H1 (cell line): ENCODE results near the gene MYPN. TPM values are rescaled to one million over a fixed set of nuclear protein-coding genes. Genes with fewer than 3 reads are reported as not detected.

Experiments used
- CTCF ChIA-PET: fragments of 300-600 bp; sonication (Branson Sonifier 250); formaldehyde crosslinking; loops from one replicate; lab custom pipeline; 2021; ENCODE audit not compliant: partially characterized antibody; lab: Charles Lee
- POLR2A ChIA-PET: fragments of 300-600 bp; sonication (Branson Sonifier 250); formaldehyde crosslinking; loops from one replicate; lab custom pipeline; 2021; ENCODE audit warnings: inconsistent platforms; ENCODE audit not compliant: partially characterized antibody; lab: Charles Lee
- DNase-seq, 2 experiments: peaks; one replicate each; pipeline versions ENCODE4 v3.0.0 to v3.0.0-alpha.2; 2010 to 2022; ENCODE audit warnings: low spot score in 2 of 2, low read depth in 1 of 2, mixed read lengths in 1 of 2
- FAIRE-seq: peaks from 2 replicates; lab custom pipeline; 2011; peaks lifted over from hg19 to GRCh38; lab: Jason Lieb, UNC
- H2AFZ ChIP-seq: 2 replicates; pipeline ENCODE4 v1.8.1; 2012; ENCODE audit warnings: low read length, inconsistent platforms
- H2AK5ac ChIP-seq: 2 replicates; pipeline ENCODE4 v1.6.1; 2013; ENCODE audit warnings: low read depth, low read length
- H2BK120ac ChIP-seq: replicated peaks from 2 replicates; pipeline ENCODE3; 2013; ENCODE audit warnings: low read depth, low read length, inconsistent platforms
- H2BK12ac ChIP-seq: 2 replicates; pipeline ENCODE4 v1.6.1; 2013; ENCODE audit warnings: low read depth, low read length
- H2BK15ac ChIP-seq: 2 replicates; pipeline ENCODE4 v1.6.1; 2013; ENCODE audit warnings: low read length
- H2BK20ac ChIP-seq: 2 replicates; pipeline ENCODE4 v1.6.1; 2013; ENCODE audit warnings: low read length
- H2BK5ac ChIP-seq: 2 replicates; pipeline ENCODE4 v1.6.1; 2013; ENCODE audit warnings: low read depth, low read length
- H3K14ac ChIP-seq: 2 replicates; pipeline ENCODE4 v1.6.1; 2013; ENCODE audit warnings: inconsistent platforms; ENCODE audit not compliant: insufficient read length
- H3K18ac ChIP-seq: 2 replicates; pipeline ENCODE4 v1.6.1; 2013; ENCODE audit warnings: low read length; ENCODE audit errors: extremely low read depth
- H3K23ac ChIP-seq: 2 replicates; pipeline ENCODE4 v1.6.1; 2013; ENCODE audit warnings: inconsistent platforms; ENCODE audit not compliant: insufficient read length
- H3K23me2 ChIP-seq: 2 replicates; pipeline ENCODE4 v1.6.1; 2013; ENCODE audit warnings: low read depth, low read length
- H3K27ac ChIP-seq: 2 replicates; pipeline ENCODE4 v1.6.1; 2011; ENCODE audit warnings: low read depth, low read length, inconsistent platforms
- H3K27me3 ChIP-seq, 4 experiments: replicated peaks in 1 of 4; 1 replicate in 1 of 4; 2 replicates in 3 of 4; pipeline versions ENCODE4 v1.6.1 to v1.8.1; 2011 to 2013; ENCODE audit warnings: low read length in 3 of 4, mild to moderate bottlenecking in 3 of 4, inconsistent platforms in 2 of 4, mixed read lengths in 2 of 4, moderate library complexity in 1 of 4; ENCODE audit not compliant: control insufficient read depth in 3 of 4, insufficient read depth in 3 of 4; ENCODE audit errors: extremely low read depth in 1 of 4
- H3K36me3 ChIP-seq, 4 experiments: 2 replicates each; pipeline versions ENCODE4 v1.6.1 to v1.8.1; 2011 to 2013; ENCODE audit warnings: mild to moderate bottlenecking in 4 of 4, low read length in 3 of 4, moderate library complexity in 2 of 4, control low read depth in 1 of 4, inconsistent platforms in 1 of 4; ENCODE audit not compliant: insufficient read depth in 4 of 4, control insufficient read depth in 2 of 4
- H3K4ac ChIP-seq: replicated peaks from 2 replicates; pipeline ENCODE3; 2013; ENCODE audit warnings: low read length, low read depth, mixed read lengths, inconsistent platforms; ENCODE audit not compliant: insufficient read length
- H3K4me1 ChIP-seq, 4 experiments: replicated peaks in 1 of 4; 1 replicate in 1 of 4; 2 replicates in 3 of 4; pipeline versions ENCODE4 v1.6.1 to v1.8.1; 2011 to 2013; ENCODE audit warnings: low read length in 3 of 4, inconsistent platforms in 2 of 4, mixed read lengths in 1 of 4; ENCODE audit not compliant: insufficient read depth in 4 of 4, control insufficient read depth in 3 of 4
- H3K4me2 ChIP-seq, 2 experiments: 2 replicates each; pipeline versions ENCODE4 v1.6.1 to v1.8.1; 2011 to 2013; ENCODE audit warnings: low read depth in 2 of 2, low read length in 2 of 2, control low read depth in 1 of 2, inconsistent platforms in 1 of 2, mild to moderate bottlenecking in 1 of 2; ENCODE audit not compliant: insufficient read depth in 1 of 2
- H3K4me3 ChIP-seq, 4 experiments: fragments of 200-600, 300-600 bp in 1 of 4; sonication (generic), shearing (Covaris generic), sonication (Bioruptor Twin) in 1 of 4; 2 replicates each; pipeline versions ENCODE4 v1.5.1 to v1.8.1; 2011 to 2016; ENCODE audit warnings: low read length in 4 of 4, low read depth in 3 of 4, control low read depth in 2 of 4, inconsistent platforms in 2 of 4, mild to moderate bottlenecking in 2 of 4, mixed read lengths in 1 of 4, moderate library complexity in 1 of 4; ENCODE audit not compliant: insufficient read depth in 2 of 4; ENCODE audit errors: extremely low read depth in 1 of 4
- H3K56ac ChIP-seq: replicated peaks from 2 replicates; pipeline ENCODE3; 2013; ENCODE audit warnings: low read depth, mild to moderate bottlenecking, mixed read lengths, low read length, inconsistent platforms; ENCODE audit not compliant: insufficient read length
- H3K79me1 ChIP-seq: 2 replicates; pipeline ENCODE4 v1.6.1; 2013; ENCODE audit warnings: low read depth, low read length, control low read depth
- H3K79me2 ChIP-seq, 2 experiments: 2 replicates each; pipeline versions ENCODE4 v1.6.1 to v1.8.1; 2012 to 2013; ENCODE audit warnings: low read length in 2 of 2, mild to moderate bottlenecking in 2 of 2, inconsistent platforms in 1 of 2; ENCODE audit not compliant: insufficient read depth in 2 of 2, control insufficient read depth in 1 of 2
- H3K9ac ChIP-seq, 4 experiments: replicated peaks in 1 of 4; 1 replicate in 1 of 4; 2 replicates in 3 of 4; pipeline versions ENCODE4 v1.6.1 to v1.8.1; 2011 to 2013; ENCODE audit warnings: low read depth in 3 of 4, low read length in 3 of 4, control low read depth in 2 of 4, mild to moderate bottlenecking in 2 of 4, moderate library complexity in 2 of 4, inconsistent platforms in 1 of 4; ENCODE audit errors: extremely low read depth in 1 of 4
- H3K9me3 ChIP-seq, 2 experiments: 2 replicates each; pipeline versions ENCODE4 v1.6.1 to v1.8.1; 2012 to 2013; ENCODE audit warnings: mild to moderate bottlenecking in 2 of 2, moderate library complexity in 2 of 2, control low read depth in 1 of 2, inconsistent platforms in 1 of 2, low read depth in 1 of 2, low read length in 1 of 2, mixed read lengths in 1 of 2; ENCODE audit not compliant: insufficient read depth in 2 of 2
- H4K20me1 ChIP-seq, 2 experiments: replicated peaks in 1 of 2; 2 replicates each; pipeline versions ENCODE3 to v1.8.1; 2011 to 2013; ENCODE audit warnings: inconsistent platforms in 2 of 2, low read length in 2 of 2, mild to moderate bottlenecking in 1 of 2; ENCODE audit not compliant: insufficient read depth in 2 of 2, control insufficient read depth in 1 of 2
- H4K5ac ChIP-seq: 2 replicates; pipeline ENCODE4 v1.6.1; 2013; ENCODE audit warnings: low read length, low read depth, mixed read lengths, inconsistent platforms; ENCODE audit not compliant: insufficient read length
- H4K8ac ChIP-seq: 2 replicates; pipeline ENCODE4 v1.8.0; 2013; ENCODE audit warnings: mild to moderate bottlenecking, moderate library complexity, low read length, inconsistent platforms; ENCODE audit not compliant: insufficient read depth; ENCODE audit errors: extremely low read depth
- H4K91ac ChIP-seq: replicated peaks from 2 replicates; pipeline ENCODE3; 2013; ENCODE audit warnings: low read length, mixed read lengths, inconsistent platforms; ENCODE audit not compliant: insufficient read length
- ATF3 ChIP-seq: IDR thresholded peaks from 2 replicates; pipeline ENCODE4 v1.6.1; 2011; ENCODE audit warnings: low read depth, mild to moderate bottlenecking, low read length; ENCODE audit not compliant: insufficient read depth
- BRCA1 ChIP-seq: IDR thresholded peaks from 2 replicates; pipeline ENCODE4 v1.6.1; 2012; ENCODE audit warnings: low read depth, low read length, improper control_type of control experiment
- CTBP2 ChIP-seq: IDR thresholded peaks from 2 replicates; pipeline ENCODE4 v1.7.0; 2011; ENCODE audit warnings: borderline replicate concordance, mild to moderate bottlenecking, moderate library complexity, mixed read lengths, low read length; ENCODE audit not compliant: insufficient read depth, insufficient read length
- polyA plus RNA-seq, 7 experiments: library from polyadenylated mRNA; depleted of rRNA in 3 of 7; stranded (reverse) in 5 of 7; unstranded in 2 of 7; fragments of >200 nt in 5 of 7; fragments of 200-250 nt in 2 of 7; gene quantifications; 1 replicate in 5 of 7; 2 replicates in 1 of 7; 4 replicates in 1 of 7; pipeline versions ENCODE4 v1.2.1 to v1.2.3, GENCODE V29; 2011 to 2013; ENCODE audit warnings: missing spikeins in 2 of 7, mixed read lengths in 2 of 7
- total RNA-seq: library from RNA; stranded (reverse); fragmentation: NEBNext Ultra II Directional; extraction: Animal tissue kit (Norgen Biotek cat#: 25700); gene quantifications from 2 replicates; pipeline ENCODE4 v1.2.1, GENCODE V29; 2021

The MYPN gene
- total and polyA plus RNA-seq, 2 of the 8 experiments (the other 6 are each of a cell fraction or from before 2014, with no cell fraction given), result not detected

GRCh38 chr10:68224810-68225209 lies 115.5 kb downstream of the MYPN start:
- Histone ChIP-seq H3K79me1 (no peaks in the 10 kb centered on the region), H3K27ac (no peak overlapping the region), H2BK20ac (no peak overlapping the region), H3K4me3 (no peak overlapping the region), H3K14ac (no peak overlapping the region), H4K5ac (no peak overlapping the region), H3K9me3 (no peaks in the 10 kb centered on the region), H3K79me2 (no peaks in the 10 kb centered on the region), H2BK12ac (no peak overlapping the region), H3K36me3 (no peaks in the 10 kb centered on the region), H2AFZ (no peak overlapping the region), H3K23ac (no peak overlapping the region), H3K23me2 (no peaks in the 10 kb centered on the region), H3K9ac (no peak overlapping the region), H4K8ac (no peak overlapping the region)
- FAIRE-seq, result no peak
- CTCF ChIA-PET, result interaction anchor here (0.5 to 2.1 kb wide), 6 partner anchors 10 to 109 kb away, joined by 3 to 6 read pairs (median 6); partner anchors contain the start of gene PBLD
- TF ChIP-seq BRCA1, result no peak
- no peak for TF ChIP-seq CTBP2
- TF ChIP-seq ATF3, result no peak
- TF ChIP-seq, all 59 proteins: peak for 0
- H3K4me1 ChIP-seq, result no peaks in the 10 kb centered on the region
- no peak overlapping the region for H3K18ac ChIP-seq
- DNase-seq, result no peak
- H4K91ac ChIP-seq, result no peak overlapping the region
- no peak overlapping the region for H2BK5ac ChIP-seq
- no peak overlapping the region for H3K4ac ChIP-seq
- no peak overlapping the region for H3K56ac ChIP-seq
- H2AK5ac ChIP-seq, result no peak overlapping the region
- H3K27me3 ChIP-seq, result no peaks in the 10 kb centered on the region; a peak in 1 of 7 replicates
- H2BK15ac ChIP-seq, result no peak overlapping the region
- H2BK120ac ChIP-seq, result no peak overlapping the region
- POLR2A ChIA-PET, result interaction anchor here (1.4 kb wide), 1 partner anchor 338 kb away, joined by 3 read pairs; no protein-coding TSS in a partner anchor
- H4K20me1 ChIP-seq, result no peaks in the 10 kb centered on the region
- H3K4me2 ChIP-seq, result no peak overlapping the region
